Eye (tissue), 1 donor: ENCODE measurements around the gene SERGEF.
A peak's percentile ranks its signal among the peaks of the same experiment; 100 is the strongest.

Source experiments
- DNase-seq: peaks from one replicate; pipeline ENCODE4 v3.0.0-alpha.2; 2015

The SERGEF gene

DNA sequence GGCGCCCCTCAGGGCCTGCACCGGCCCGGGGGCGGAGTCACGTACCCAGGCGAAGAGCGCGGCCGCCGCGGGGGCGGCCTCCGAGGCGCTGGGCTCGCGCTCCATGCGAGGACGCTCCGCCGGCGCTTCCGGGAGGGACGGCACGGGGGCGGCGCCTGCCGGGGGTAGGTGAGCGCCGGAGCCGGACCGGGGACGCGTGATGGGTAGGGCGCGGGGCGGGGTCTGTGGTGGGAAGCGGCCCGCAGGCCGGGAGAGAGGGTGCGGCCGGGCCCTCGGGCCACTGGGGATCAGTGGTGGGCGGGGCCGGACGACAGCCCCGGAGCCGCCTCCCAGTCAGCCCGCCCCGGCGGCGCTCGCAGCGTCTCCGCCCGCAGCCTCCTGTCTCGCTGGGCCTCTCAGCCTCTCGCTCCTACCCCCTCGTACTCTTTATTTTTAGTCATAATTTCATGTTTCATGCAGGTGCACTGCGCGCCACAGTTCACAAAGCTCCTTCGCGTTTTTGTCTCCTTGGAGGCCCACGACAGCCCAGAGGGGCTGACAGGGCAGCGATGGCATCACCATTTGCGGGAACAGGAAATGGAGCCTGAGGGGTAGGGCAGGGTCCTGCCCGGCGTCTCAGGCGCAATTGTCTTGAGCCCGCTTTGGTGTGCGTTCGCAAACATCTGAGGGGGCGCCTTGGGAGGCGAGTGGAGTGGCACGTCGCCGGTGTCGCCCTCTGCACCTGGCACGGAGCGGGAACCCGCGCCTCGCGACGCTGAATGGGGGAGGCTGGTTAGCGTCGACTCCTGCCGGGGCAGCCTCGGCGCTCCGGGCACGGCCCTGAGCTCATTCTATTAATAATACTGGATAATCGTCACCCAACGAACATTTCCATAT lies at the start of gene SERGEF:
Gene SERGEF (minus strand): TSS at position 142 of the 876 bp plus-strand sequence. CDS start 37 bp downstream, at position 105.
- peak; percentile 94 for DNase-seq

DNA sequence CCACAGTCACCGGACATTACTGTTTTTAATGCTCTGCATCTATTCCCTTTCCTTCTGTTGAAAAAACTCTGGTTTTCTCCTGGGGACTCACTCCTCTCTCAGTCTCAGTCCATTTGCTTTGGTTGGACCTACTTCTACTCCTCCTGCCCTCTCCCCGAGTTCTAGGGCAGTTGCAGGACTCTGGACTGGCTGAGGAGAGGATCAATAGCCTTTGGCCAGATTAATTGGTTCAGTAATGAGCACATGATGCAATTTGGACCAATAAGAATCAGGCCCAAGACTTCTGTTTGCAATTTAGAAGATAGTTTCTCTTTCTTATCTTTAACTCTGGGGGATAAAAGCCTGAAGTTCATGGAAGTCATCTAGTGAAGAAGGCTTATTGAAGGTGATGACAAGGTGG lies 48.5 kb upstream of the SERGEF start:
- DNase-seq, result no peak

- no peak for DNase-seq
These were observed 43.8 kb upstream of the SERGEF start for GRCh38 chr11:18056561-18057181.

DNA sequence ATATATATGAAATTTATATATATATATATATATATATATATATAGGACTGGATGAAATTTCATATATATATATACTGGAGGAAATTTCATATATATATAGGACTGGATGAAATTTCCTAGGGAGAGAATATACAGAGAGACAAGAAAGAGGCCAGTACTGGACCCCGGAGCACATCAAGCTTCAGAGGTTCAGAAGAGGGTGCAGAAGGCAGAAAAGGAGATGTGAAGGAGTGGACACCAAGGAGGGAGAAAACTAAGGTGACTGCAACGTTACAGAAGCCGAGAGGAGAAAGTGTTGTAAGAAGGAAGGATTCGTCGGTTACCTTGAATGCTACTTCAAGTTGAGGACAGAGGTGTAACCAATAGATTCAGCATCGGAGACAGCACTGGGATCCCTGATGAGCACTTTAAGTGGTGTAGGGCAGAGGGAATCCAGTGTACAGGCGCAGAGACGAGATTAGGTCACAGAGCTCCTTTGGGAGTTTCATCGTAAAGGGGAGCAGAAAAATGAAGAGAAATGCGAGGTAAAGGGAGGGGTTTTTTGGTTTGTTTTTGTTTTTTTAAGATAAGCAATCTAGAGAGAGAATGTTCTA lies 41.8 kb upstream of the SERGEF start:
- DNase-seq, result peak; percentile 3

DNA sequence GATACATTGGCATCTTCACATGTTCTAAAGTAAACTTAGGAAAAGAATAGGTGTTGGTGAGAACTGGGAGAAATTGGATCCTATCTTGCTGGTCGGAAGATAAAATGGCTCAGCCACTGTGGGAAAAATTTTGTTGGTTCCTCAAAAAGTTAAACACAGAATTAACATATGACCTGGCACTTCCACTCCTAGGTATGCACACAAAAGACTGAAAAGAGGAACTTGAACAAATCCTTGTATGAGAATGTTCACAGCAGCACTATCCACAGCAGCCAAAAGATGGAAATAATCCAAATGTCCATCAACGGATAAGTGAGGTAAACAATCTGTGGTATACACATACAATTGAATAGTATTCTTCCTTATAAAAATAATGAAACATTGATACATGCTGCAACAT lies 38.0 kb upstream of the SERGEF start:
- no peak for DNase-seq

- DNase-seq, result peak; percentile 67
These were observed 33.4 kb upstream of the SERGEF start, which contains the start of gene TPH1 for GRCh38 chr11:18046116-18046777. TPH1 (minus strand) TSS chr11:18046269; CDS start chr11:18040762, 5,507 bp downstream.

GRCh38 chr11:18036456-18036855 lies 23.6 kb upstream of the SERGEF start:
- DNase-seq, result no peak

GRCh38 chr11:18027475-18027874 lies 14.6 kb upstream of the SERGEF start:
- no peak for DNase-seq

DNA sequence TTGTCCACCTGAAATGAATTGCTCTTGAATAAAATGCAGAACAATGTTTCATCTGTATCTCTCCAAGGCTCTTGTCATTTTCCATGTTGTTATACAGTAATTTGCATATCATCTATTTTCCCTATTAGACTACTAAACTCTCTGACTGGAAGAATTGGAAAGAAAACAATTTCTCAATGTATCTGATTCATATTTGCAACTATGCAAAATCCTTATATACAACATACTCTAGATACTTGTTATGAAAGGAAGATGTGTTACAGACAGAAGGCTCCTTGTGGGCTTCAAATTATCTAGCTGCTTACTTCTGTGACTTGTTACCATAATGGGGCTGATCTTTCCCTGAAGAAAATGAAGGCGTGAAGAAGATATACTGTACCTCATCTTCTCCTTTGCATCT lies 9.6 kb upstream of the SERGEF start:
- no peak for DNase-seq

DNA sequence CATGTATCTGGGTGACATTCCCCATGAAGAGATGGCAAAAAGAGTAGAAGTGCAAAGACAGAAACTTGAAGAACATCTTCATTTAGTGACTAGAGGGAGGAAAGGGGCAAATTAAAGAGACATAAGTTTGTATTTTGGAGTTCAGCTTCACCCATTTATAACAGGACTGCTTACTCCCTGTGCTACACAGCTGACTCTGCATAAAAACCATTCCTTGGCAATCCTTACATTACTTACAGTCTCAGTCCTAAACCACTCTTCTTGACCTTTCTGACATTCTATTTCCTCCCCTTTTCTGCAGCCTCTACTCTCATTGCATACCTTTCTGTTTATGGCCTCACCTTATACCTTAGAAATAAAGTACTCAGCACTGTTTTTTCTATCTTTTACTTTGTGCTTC lies 6.8 kb upstream of the SERGEF start:
- DNase-seq, result no peak

DNA sequence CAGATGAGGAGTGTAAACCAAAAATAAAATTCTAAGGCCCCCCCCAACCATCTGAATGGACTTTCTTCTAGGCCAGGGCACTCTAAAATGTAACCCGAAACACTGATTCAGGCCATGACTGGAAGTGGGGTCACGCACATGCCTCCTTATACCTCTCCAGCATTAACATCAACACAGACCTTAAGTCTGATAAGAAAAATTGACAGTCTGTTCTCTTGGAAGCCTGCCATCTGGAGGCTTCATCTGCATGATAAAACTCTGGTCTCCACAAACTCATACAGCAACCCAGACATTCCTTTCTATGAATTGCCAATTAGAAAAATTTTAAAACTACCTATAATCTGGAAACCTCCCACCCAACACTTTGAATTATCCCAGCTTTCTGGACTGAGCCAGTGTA lies 3.9 kb upstream of the SERGEF start:
- no peak for DNase-seq

DNA sequence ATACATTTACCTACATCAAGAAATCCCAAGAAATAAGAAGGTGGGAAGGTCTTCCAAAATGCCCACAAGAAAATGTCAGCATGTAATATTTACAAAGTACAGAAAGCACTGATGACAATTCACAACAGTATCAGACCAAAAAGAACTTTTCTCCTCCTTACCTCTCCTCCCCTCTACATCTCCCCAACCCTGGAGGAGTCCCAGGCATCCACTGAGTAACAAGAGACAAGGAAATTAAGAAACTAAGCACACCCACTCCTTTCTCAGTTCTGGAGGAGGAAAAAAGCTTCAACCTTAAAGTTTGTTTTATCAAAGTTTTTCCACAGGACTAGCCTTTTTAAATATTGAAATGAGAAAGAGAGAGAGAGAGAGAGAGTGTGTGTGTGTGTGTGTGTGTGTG lies 2.0 kb upstream of the SERGEF start:
- DNase-seq, result no peak

DNA sequence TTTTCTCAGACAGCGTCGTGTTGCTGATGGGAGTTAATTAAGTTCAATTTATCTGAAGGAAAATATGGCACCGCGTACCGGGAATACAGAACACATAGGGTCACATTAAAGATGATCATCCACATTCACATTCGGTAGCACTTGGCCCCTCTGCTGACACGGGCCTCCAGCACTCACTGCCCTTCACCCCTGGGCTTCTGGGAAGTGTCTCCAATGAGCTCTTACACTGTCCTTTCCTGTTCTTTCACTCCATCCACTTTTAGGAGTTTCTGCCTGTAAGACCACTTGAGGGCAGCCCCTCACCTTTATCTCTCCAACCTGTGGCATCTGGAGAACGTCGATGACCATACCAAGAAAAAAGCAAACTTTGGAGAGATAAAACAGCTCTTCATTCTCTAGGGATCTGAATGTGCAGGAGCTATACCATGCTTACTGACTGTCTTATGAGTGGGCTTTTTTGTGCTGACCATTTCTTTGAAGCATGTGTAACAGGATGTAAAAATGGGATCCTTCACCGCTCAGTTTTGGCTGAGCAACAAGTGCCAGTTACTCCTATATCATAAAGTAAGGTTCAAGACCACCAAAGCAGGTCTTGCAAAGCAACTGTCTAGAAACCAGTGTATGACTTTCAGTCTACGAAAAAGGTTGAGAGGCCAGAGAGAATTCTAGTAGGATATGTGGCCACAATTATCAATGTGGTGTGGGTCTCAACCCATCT lies 1.1 kb upstream of the SERGEF start:
- no peak for DNase-seq

- peak; percentile 79 for DNase-seq
These were observed 533 bp downstream of the SERGEF start for GRCh38 chr11:18012122-18012905.

DNA sequence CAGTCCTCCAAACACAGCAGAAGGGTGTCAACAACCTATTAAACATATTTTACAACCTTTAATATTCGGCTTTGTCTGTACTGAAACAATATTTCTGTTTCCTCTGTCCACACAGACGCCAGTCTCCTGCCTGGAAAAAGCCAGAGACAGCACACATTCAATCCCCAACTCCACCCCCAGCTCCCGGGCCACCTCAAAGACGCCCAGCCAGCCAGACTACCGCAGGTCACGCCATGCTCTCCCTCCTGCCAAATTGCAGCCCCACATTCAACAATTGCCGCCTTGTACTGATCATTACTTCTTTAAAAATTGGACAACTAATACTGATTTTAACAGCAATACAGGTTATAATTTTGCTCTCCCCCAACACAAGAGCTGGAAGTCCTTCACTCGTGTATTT lies 1.2 kb downstream of the SERGEF start:
- no peak for DNase-seq

DNA sequence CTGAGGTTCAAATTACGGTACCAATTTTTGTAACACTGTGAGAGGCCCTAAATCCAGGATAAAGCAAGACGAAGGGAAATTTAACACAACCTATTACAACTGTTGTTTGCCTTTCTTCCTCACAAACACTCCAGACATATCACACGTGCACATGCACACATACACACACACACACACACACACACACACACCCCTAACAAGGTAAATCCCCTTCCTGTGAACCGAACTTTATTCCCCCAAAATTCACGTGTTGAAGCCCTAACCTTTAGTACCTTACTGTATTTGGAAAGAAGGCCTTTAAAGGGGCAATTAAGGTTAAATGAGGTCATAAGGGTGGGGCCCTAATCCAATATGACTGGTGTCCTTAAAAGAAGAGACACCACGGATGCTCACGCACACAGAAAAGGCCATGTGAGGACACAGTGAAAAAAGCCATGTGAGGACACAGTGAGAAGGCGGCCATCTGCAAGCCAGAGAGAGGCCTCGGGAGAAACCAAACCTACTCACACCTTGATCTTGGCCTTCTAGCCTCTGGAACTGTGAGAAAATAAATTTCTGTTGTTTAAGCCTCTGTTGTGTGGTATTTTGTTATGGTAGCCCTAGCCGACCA lies 1.8 kb downstream of the SERGEF start:
- DNase-seq, result peak; percentile 1

GRCh38 chr11:18010121-18010670 lies 2.7 kb downstream of the SERGEF start:
- no peak for DNase-seq

GRCh38 chr11:18005376-18006129 lies 7.3 kb downstream of the SERGEF start:
- no peak for DNase-seq

DNA sequence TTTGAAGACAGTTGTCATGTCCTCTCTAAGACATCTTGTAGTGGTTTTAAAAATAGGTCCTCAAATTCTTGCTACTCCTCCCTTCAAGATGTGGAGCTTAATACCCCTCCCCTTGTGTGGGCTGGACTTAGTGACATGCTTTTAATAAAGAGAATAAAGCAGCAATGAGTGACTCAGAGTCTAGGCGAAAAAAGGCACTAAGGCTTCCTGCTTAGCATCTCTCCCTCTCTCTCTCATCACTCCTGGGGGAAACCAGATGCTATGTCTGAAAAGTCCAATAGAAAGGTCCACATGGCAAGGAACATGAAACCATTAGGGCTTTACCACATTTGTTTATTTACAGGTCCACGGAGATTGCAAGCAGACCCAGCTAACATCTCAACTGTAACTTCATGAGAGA lies 11.7 kb downstream of the SERGEF start:
- DNase-seq, result no peak

GRCh38 chr11:18000760-18001159 lies 12.1 kb downstream of the SERGEF start:
- DNase-seq, result no peak
